T-helper 2 cell treated with Interferon-gamma antibody and Interleukin-4, amounts not matched to agents 5 μg/mL and 100 μg/mL, for 36 hours (primary cell): Measurements from ENCODE around the gene ASF1A.
A peak's percentile ranks its signal among the peaks of the same experiment; 100 is the strongest.
"Not testable (repeated sequence)": the region's sequence is repeated elsewhere in the genome, so short reads cannot be mapped to it uniquely, and the experiment has no call there.

Source experiments
- DNase-seq: peaks from one replicate; pipeline ENCODE4 v3.0.0; 2021; ENCODE audit warnings: low spot score
- H3K27ac Mint-ChIP-seq: one replicate; pipeline ENCODE4 v1.8.0; 2021; ENCODE audit warnings: mild to moderate bottlenecking, mixed read lengths
- H3K27me3 Mint-ChIP-seq: one replicate; pipeline ENCODE4 v1.8.0; 2021; ENCODE audit warnings: low read depth, mixed read lengths
- H3K36me3 Mint-ChIP-seq: one replicate; pipeline ENCODE4 v1.8.0; 2021; ENCODE audit warnings: low read depth, mixed read lengths
- H3K4me1 Mint-ChIP-seq: one replicate; pipeline ENCODE4 v1.8.0; 2021; ENCODE audit warnings: low read depth, mixed read lengths
- H3K4me3 Mint-ChIP-seq: one replicate; pipeline ENCODE4 v1.8.0; 2022; ENCODE audit warnings: mild to moderate bottlenecking, moderate library complexity, mixed read lengths
- H3K9me3 Mint-ChIP-seq: one replicate; pipeline ENCODE4 v1.8.0; 2021; ENCODE audit warnings: mixed read lengths

The ASF1A gene

GRCh38 chr6:118893807-118894424, at the start of gene ASF1A:
ASF1A (plus strand) TSS chr6:118894152; CDS start chr6:118894414, 262 bp downstream.
- no peaks in the 10 kb centered on the region for H3K9me3 Mint-ChIP-seq
- no peaks in the 10 kb centered on the region for H3K27me3 Mint-ChIP-seq
- H3K36me3 Mint-ChIP-seq, result peaks cover 23% of the 10 kb centered on the region
- H3K4me3 Mint-ChIP-seq, result peak within 1 kb of the TSS; percentile 89
- peak within 1 kb of the TSS; percentile 98 for H3K27ac Mint-ChIP-seq
- H3K4me1 Mint-ChIP-seq, result peaks cover 46% of the 10 kb centered on the region
- peak; percentile 97 for DNase-seq

GRCh38 chr6:118844915-118845314, 49.0 kb upstream of the ASF1A start:
- Mint-ChIP-seq H3K4me3 (peak overlapping the region; percentile 41), H3K36me3 (peaks cover 12% of the 10 kb centered on the region), H3K4me1 (peaks cover 21% of the 10 kb centered on the region), H3K27ac (peak overlapping the region; percentile 32), H3K27me3 (no peaks in the 10 kb centered on the region), H3K9me3 (no peaks in the 10 kb centered on the region)
- DNase-seq, result no peak

GRCh38 chr6:118853408-118853807, 40.5 kb upstream of the ASF1A start:
- peaks cover 6% of the 10 kb centered on the region for H3K36me3 Mint-ChIP-seq
- H3K4me3 Mint-ChIP-seq, result no peak overlapping the region
- H3K4me1 Mint-ChIP-seq, result no peaks in the 10 kb centered on the region
- no peak for DNase-seq
- no peaks in the 10 kb centered on the region for H3K27me3 Mint-ChIP-seq
- H3K27ac Mint-ChIP-seq, result no peak overlapping the region
- H3K9me3 Mint-ChIP-seq, result no peaks in the 10 kb centered on the region

- no peak overlapping the region for H3K27ac Mint-ChIP-seq
- peaks cover 10% of the 10 kb centered on the region for H3K36me3 Mint-ChIP-seq
- H3K27me3 Mint-ChIP-seq, result no peaks in the 10 kb centered on the region
- no peak overlapping the region for H3K4me3 Mint-ChIP-seq
- DNase-seq, result no peak
- peaks cover 9% of the 10 kb centered on the region for H3K9me3 Mint-ChIP-seq
- peaks cover 3% of the 10 kb centered on the region for H3K4me1 Mint-ChIP-seq
Observed at GRCh38 chr6:118856301-118856700, 37.7 kb upstream of the ASF1A start.

- H3K27me3 Mint-ChIP-seq, result no peaks in the 10 kb centered on the region
- peaks cover 9% of the 10 kb centered on the region for H3K9me3 Mint-ChIP-seq
- H3K4me1 Mint-ChIP-seq, result peaks cover 19% of the 10 kb centered on the region
- no peak overlapping the region for H3K4me3 Mint-ChIP-seq
- no peak for DNase-seq
- H3K36me3 Mint-ChIP-seq, result peaks cover 14% of the 10 kb centered on the region
- no peak overlapping the region for H3K27ac Mint-ChIP-seq
Observed at GRCh38 chr6:118859517-118860064, 34.4 kb upstream of the ASF1A start.

GRCh38 chr6:118860363-118860762, 33.6 kb upstream of the ASF1A start:
- H3K9me3 Mint-ChIP-seq, result peaks cover 9% of the 10 kb centered on the region
- H3K27ac Mint-ChIP-seq, result no peak overlapping the region
- H3K4me3 Mint-ChIP-seq, result no peak overlapping the region
- peaks cover 25% of the 10 kb centered on the region for H3K4me1 Mint-ChIP-seq
- no peak for DNase-seq
- peaks cover 14% of the 10 kb centered on the region for H3K36me3 Mint-ChIP-seq
- no peaks in the 10 kb centered on the region for H3K27me3 Mint-ChIP-seq

- Mint-ChIP-seq H3K27ac (no peak overlapping the region), H3K36me3 (peaks cover 16% of the 10 kb centered on the region), H3K4me3 (no peak overlapping the region), H3K9me3 (peaks cover 12% of the 10 kb centered on the region), H3K4me1 (peaks cover 25% of the 10 kb centered on the region), H3K27me3 (no peaks in the 10 kb centered on the region)
- no peak for DNase-seq
Observed at GRCh38 chr6:118860880-118861279, 33.1 kb upstream of the ASF1A start.

- H3K27me3 Mint-ChIP-seq, result no peaks in the 10 kb centered on the region
- no peak overlapping the region for H3K4me3 Mint-ChIP-seq
- H3K4me1 Mint-ChIP-seq, result peaks cover 27% of the 10 kb centered on the region
- peaks cover 23% of the 10 kb centered on the region for H3K9me3 Mint-ChIP-seq
- no peak for DNase-seq
- peaks cover 25% of the 10 kb centered on the region for H3K36me3 Mint-ChIP-seq
- no peak overlapping the region for H3K27ac Mint-ChIP-seq
Observed at GRCh38 chr6:118862443-118862842, 31.5 kb upstream of the ASF1A start.

GRCh38 chr6:118864341-118865099, 29.4 kb upstream of the ASF1A start:
- Mint-ChIP-seq H3K27ac (no peak overlapping the region), H3K9me3 (peaks cover 30% of the 10 kb centered on the region), H3K4me3 (peak overlapping the region; percentile 56), H3K27me3 (no peaks in the 10 kb centered on the region), H3K4me1 (peaks cover 29% of the 10 kb centered on the region), H3K36me3 (peaks cover 32% of the 10 kb centered on the region)
- DNase-seq, result no peak

GRCh38 chr6:118865100-118865391, 28.9 kb upstream of the ASF1A start:
- Mint-ChIP-seq H3K9me3 (peaks cover 32% of the 10 kb centered on the region), H3K4me1 (peaks cover 30% of the 10 kb centered on the region), H3K27me3 (no peaks in the 10 kb centered on the region), H3K27ac (no peak overlapping the region), H3K36me3 (peaks cover 36% of the 10 kb centered on the region), H3K4me3 (no peak overlapping the region)
- no peak for DNase-seq

GRCh38 chr6:118867181-118867580, 26.8 kb upstream of the ASF1A start:
- Mint-ChIP-seq H3K4me1 (peaks cover 30% of the 10 kb centered on the region), H3K27ac (no peak overlapping the region), H3K27me3 (no peaks in the 10 kb centered on the region), H3K9me3 (peaks cover 26% of the 10 kb centered on the region), H3K4me3 (no peak overlapping the region), H3K36me3 (peaks cover 38% of the 10 kb centered on the region)
- DNase-seq, result no peak

GRCh38 chr6:118868901-118869300, 25.1 kb upstream of the ASF1A start:
- peaks cover 26% of the 10 kb centered on the region for H3K4me1 Mint-ChIP-seq
- H3K4me3 Mint-ChIP-seq, H3K27ac Mint-ChIP-seq: not testable (repeated sequence)

GRCh38 chr6:118869350-118869749, 24.6 kb upstream of the ASF1A start:
- H3K9me3 Mint-ChIP-seq, result peaks cover 26% of the 10 kb centered on the region
- peaks cover 28% of the 10 kb centered on the region for H3K36me3 Mint-ChIP-seq
- no peak for DNase-seq
- peaks cover 21% of the 10 kb centered on the region for H3K4me1 Mint-ChIP-seq
- no peak overlapping the region for H3K27ac Mint-ChIP-seq
- H3K27me3 Mint-ChIP-seq, result no peaks in the 10 kb centered on the region
- no peak overlapping the region for H3K4me3 Mint-ChIP-seq

More at GRCh38 chr6:118868901-118869300, 25.1 kb upstream of the ASF1A start:
- not testable (repeated sequence) for H3K27me3 Mint-ChIP-seq, DNase-seq
- Mint-ChIP-seq H3K36me3 (peaks cover 28% of the 10 kb centered on the region), H3K9me3 (peaks cover 26% of the 10 kb centered on the region)

GRCh38 chr6:118869894-118870589, 23.9 kb upstream of the ASF1A start:
- H3K36me3 Mint-ChIP-seq, result peaks cover 28% of the 10 kb centered on the region
- no peak for DNase-seq

More at GRCh38 chr6:118869894-118870589, 23.9 kb upstream of the ASF1A start:
- Mint-ChIP-seq H3K4me3 (no peak overlapping the region), H3K27ac (no peak overlapping the region), H3K27me3 (no peaks in the 10 kb centered on the region), H3K4me1 (peaks cover 14% of the 10 kb centered on the region), H3K9me3 (peaks cover 26% of the 10 kb centered on the region)
